ENCODE results near the gene ADCK1.

- TF ChIP-seq CTCF (IDR thresholded peaks at IDR 0.05; ENCODE audit: poor library complexity) (no peak), EZH2 (IDR thresholded peaks at IDR 0.05; ENCODE audit: borderline replicate concordance) (no peak), EZH2phosphoT487 (IDR thresholded peaks at IDR 0.05; ENCODE audit: low read depth, severe bottlenecking, unreplicated experiment) (no peak)
Observed at GRCh38 chr14:77924141-77924948, 124.4 kb downstream of the ADCK1 start.
